Transverse colon (tissue), 4 donors: ENCODE data around the gene TAS1R1. TPM values are rescaled to one million over a fixed set of nuclear protein-coding genes. Genes with fewer than 3 reads are reported as not detected.
A peak's percentile ranks its signal among the peaks of the same experiment; 100 is the strongest.

Source experiments
- DNase-seq: peaks from one replicate; pipeline ENCODE4 v3.0.0-alpha.2; 2019
- H3K27ac ChIP-seq, 4 donors: fragments of 200-600 bp; sonication (generic); 2 replicates each; pipeline ENCODE4 v1.5.1; 2016 to 2018; ENCODE audit warnings: inconsistent platforms in 4 of 4
- H3K27me3 ChIP-seq: fragments of 200-600 bp; sonication (generic); 2 replicates; pipeline ENCODE4 v1.5.1; 2017; ENCODE audit warnings: inconsistent platforms
- H3K36me3 ChIP-seq, 4 donors: fragments of 200-600 bp; sonication (generic); 2 replicates each; pipeline ENCODE4 v1.5.1; 2017 to 2019; ENCODE audit warnings: inconsistent platforms in 4 of 4
- H3K4me1 ChIP-seq, 4 donors: fragments of 200-600 bp; sonication (generic); 2 replicates each; pipeline ENCODE4 v1.5.1; 2017 to 2020; ENCODE audit warnings: inconsistent platforms in 4 of 4
- H3K4me3 ChIP-seq, 4 donors: fragments of 200-600 bp; sonication (generic); 1 replicate in 1 of 4; 2 replicates in 3 of 4; pipeline versions ENCODE4 v1.5.1 to v1.6.1; 2017 to 2019; ENCODE audit warnings: inconsistent platforms in 4 of 4
- H3K9me3 ChIP-seq, 2 donors: fragments of 200-600 bp; sonication (generic); 2 replicates each; pipeline ENCODE4 v1.5.1; 2017 to 2019; ENCODE audit warnings: inconsistent platforms in 2 of 2
- CTCF ChIP-seq, 5 experiments: fragments of 200-600 bp in 3 of 5; fragments of 450-650 bp in 2 of 5; sonication (generic) in 3 of 5; IDR thresholded peaks; 1 replicate in 2 of 5; 2 replicates in 3 of 5; pipeline ENCODE4 v1.5.1; 2016 to 2017; ENCODE audit warnings: antibody characterized with exemption in 5 of 5, inconsistent platforms in 3 of 5, mild to moderate bottlenecking in 2 of 5, moderate library complexity in 1 of 5
- EP300 ChIP-seq: sonication (generic); formaldehyde crosslinking; IDR thresholded peaks from one replicate; pipeline ENCODE4 v1.6.1; 2017; ENCODE audit warnings: antibody characterized with exemption, low read depth
- POLR2A ChIP-seq: fragments of 450-650 bp; IDR thresholded peaks from one replicate; pipeline ENCODE4 v1.6.1; 2016; ENCODE audit warnings: antibody characterized with exemption, mild to moderate bottlenecking, moderate library complexity
- POLR2AphosphoS5 ChIP-seq, 3 donors: sonication (generic); formaldehyde crosslinking; IDR thresholded peaks; one replicate each; pipeline ENCODE4 v1.6.1; 2016; ENCODE audit warnings: antibody characterized with exemption in 3 of 3
- WGBS, 2 donors: methylation state at CpG; one replicate each; pipeline ENCODE4 v1.1.5; 2018; ENCODE audit warnings: low coverage in 1 of 2; 5-methylcytosine and 5-hydroxymethylcytosine counted together
- in situ Hi-C, 4 donors: fragments of 200-750 bp; cut with MboI; loops; one replicate each; pipeline versions ENCODE4 v1.15.0 to v1.15.1; 2017; ENCODE audit warnings: low sequenced_read_pairs in 3 of 4, low pct_ligation_motif_present in 1 of 4, low pct_unique_long_range_greater_than_20kb in 1 of 4
- intact Hi-C: fragments of 100-400 bp; cut with DNase I; formaldehyde crosslinking; loops from one replicate; pipeline ENCODE4 v1.15.1; 2023; ENCODE audit warnings: low total_unique reads
- total RNA-seq, 4 donors: library from RNA; depleted of rRNA; stranded (reverse); fragments of >200 nt; gene quantifications; one replicate each; pipeline ENCODE4 v1.1.0, GENCODE V29; 2016

TAS1R1 gene
- total RNA-seq, 4 donors from 2014 or later: 0.48 TPM; not detected in 3

DNA sequence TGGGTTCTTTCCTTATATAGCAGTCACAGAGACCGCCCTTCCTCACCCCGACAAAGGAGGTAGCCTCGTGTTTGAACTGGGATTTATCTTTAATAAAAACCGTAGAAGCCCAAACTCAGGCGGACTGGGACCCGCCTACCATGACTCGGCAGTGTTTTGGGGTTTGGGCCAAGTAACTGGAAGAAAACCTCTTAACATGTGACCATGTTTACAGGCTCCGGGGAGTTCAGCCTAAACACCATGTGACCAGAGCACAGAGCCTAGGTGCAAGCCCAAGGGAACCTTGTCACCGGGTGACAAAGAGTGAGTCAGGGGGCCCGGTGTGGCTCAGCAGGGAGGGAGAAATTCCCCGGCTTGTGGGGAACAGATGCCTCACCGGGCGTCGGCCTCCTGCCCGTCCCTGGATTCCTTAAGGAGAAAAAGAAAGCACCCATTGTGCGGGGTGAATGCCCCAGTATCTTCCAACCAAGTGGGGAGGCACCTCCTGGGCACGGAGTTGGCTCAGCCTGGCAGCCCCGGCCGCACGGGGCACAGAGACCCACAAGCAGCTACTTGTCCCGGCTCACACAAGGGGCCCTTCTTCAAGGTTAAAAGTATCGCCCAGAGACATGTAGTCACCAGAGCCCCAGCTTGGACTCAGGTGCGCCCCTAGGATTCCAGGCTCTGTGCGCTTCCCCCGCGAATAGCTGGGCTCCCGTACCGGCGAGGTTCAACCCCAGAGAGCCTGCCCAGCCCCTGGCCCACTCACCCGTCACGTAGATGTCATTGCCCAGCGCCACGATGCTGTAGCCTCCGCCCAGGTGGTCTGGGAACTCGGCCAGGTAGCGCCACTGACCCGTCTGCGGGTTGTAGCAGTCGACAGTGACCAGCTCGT, 46.2 kb downstream of the TAS1R1 start:
- TF ChIP-seq POLR2AphosphoS5 (IDR thresholded peaks at IDR 0.05): peak; percentile 73 to 86 (median 79)
- TF ChIP-seq POLR2A: peak; percentile 62
- no peak for TF ChIP-seq EP300
- no peaks in the 10 kb centered on the region for H3K27me3 ChIP-seq
- H3K4me3 ChIP-seq: peak overlapping the region; percentile 64 to 90 (median 71)
- H3K36me3 ChIP-seq: peaks cover 0 to 11% (median 4%) of the 10 kb centered on the region in 4 donors
- peaks cover 28 to 59% (median 46%) of the 10 kb centered on the region in 4 donors for H3K4me1 ChIP-seq
- H3K27ac ChIP-seq: peak overlapping the region; percentile 95 to 99 (median 98)
- in situ Hi-C loops: no loop called here
- no peaks in the 10 kb centered on the region for H3K9me3 ChIP-seq
- peak; percentile 78 for DNase-seq
- WGBS, 2 donors: 0% methylated on average over 4 to 36 of the region's 40 CpGs
- intact Hi-C loops: no loop called here

- peak overlapping the region; percentile 95 to 99 (median 98) for H3K27ac ChIP-seq
- TF ChIP-seq POLR2AphosphoS5 (IDR thresholded peaks at IDR 0.05) (peak in 1 of 3 donors; percentile 16), EP300 (no peak)
- H3K27me3 ChIP-seq: no peaks in the 10 kb centered on the region
- DNase-seq: peak; percentile 40
- H3K4me3 ChIP-seq: peak overlapping the region; percentile 64 to 90 (median 71)
- peaks cover 0 to 10% (median 4%) of the 10 kb centered on the region in 4 donors for H3K36me3 ChIP-seq
- intact Hi-C loops: no loop called here
- H3K9me3 ChIP-seq: no peaks in the 10 kb centered on the region
- H3K4me1 ChIP-seq: peaks cover 23 to 51% (median 38%) of the 10 kb centered on the region in 4 donors
- in situ Hi-C loops: no loop called here
- WGBS, 2 donors: 1% methylated on average over 93 of the region's 103 CpGs; no CpG with 5 or more reads in 1 of the 2 donors
These were observed 47.0 kb downstream of the TAS1R1 start for GRCh38 chr1:6601923-6602668.

GRCh38 chr1:6602669-6603237, 47.6 kb downstream of the TAS1R1 start, which contains the start of gene KLHL21:
Gene KLHL21 (minus strand): TSS chr1:6602869. CDS start chr1:6602817, 52 bp downstream.
- TF ChIP-seq CTCF (IDR thresholded peaks at IDR 0.05) (no peak), EP300 (no peak), POLR2AphosphoS5 (IDR thresholded peaks at IDR 0.05) (peak; percentile 91 to 95 (median 92)), POLR2A (peak; percentile 90)
- Histone ChIP-seq H3K36me3 (peaks cover 0 to 9% (median 2%) of the 10 kb centered on the region in 4 donors), H3K4me1 (peaks cover 19 to 45% (median 33%) of the 10 kb centered on the region in 4 donors), H3K9me3 (no peaks in the 10 kb centered on the region), H3K27ac (peak within 1 kb of the TSS; percentile 95 to 99 (median 98)), H3K4me3 (peak within 1 kb of the TSS; percentile 64 to 90 (median 71)), H3K27me3 (no peaks in the 10 kb centered on the region)
- intact Hi-C loops (no loop called here), in situ Hi-C loops (no loop called here)
- peak; percentile 91 for DNase-seq
- 0% methylated on average over 69 of the region's 84 CpGs; no CpG with 5 or more reads in 1 of the 2 donors for WGBS, 2 donors

- H3K27ac ChIP-seq: peak overlapping the region; percentile 95 to 99 (median 98)
- H3K4me3 ChIP-seq: peak overlapping the region; percentile 62 to 90 (median 71)
- peak; percentile 65 for DNase-seq
- H3K4me1 ChIP-seq: peaks cover 19 to 40% (median 28%) of the 10 kb centered on the region in 4 donors
- H3K36me3 ChIP-seq: peaks cover 0 to 2% (median 0%) of the 10 kb centered on the region in 4 donors
- intact Hi-C loops: no loop called here
- in situ Hi-C loops: no loop called here
- no peaks in the 10 kb centered on the region for H3K27me3 ChIP-seq
- TF ChIP-seq POLR2A (peak; percentile 75), EP300 (no peak), CTCF (IDR thresholded peaks at IDR 0.05) (no peak), POLR2AphosphoS5 (IDR thresholded peaks at IDR 0.05) (peak; percentile 3 to 52 (median 5))
- WGBS, 2 donors: 1 to 2% methylated on average over 12 to 36 of the region's 36 CpGs
- H3K9me3 ChIP-seq: no peaks in the 10 kb centered on the region
These were observed 48.3 kb downstream of the TAS1R1 start for GRCh38 chr1:6603238-6603914.
